HG03460 (cell line): ENCODE results near the gene KLK10.
"Not testable (repeated sequence)": the region's sequence is repeated elsewhere in the genome, so short reads cannot be mapped to it uniquely, and the experiment has no call there.

ENCODE experiments used
- ATAC-seq: cut with Tn5 transposase; IDR thresholded peaks from one replicate; pipeline ENCODE4 v1.9.1; 2021; ENCODE audit not compliant: unreplicated experiment

Gene KLK10

DNA sequence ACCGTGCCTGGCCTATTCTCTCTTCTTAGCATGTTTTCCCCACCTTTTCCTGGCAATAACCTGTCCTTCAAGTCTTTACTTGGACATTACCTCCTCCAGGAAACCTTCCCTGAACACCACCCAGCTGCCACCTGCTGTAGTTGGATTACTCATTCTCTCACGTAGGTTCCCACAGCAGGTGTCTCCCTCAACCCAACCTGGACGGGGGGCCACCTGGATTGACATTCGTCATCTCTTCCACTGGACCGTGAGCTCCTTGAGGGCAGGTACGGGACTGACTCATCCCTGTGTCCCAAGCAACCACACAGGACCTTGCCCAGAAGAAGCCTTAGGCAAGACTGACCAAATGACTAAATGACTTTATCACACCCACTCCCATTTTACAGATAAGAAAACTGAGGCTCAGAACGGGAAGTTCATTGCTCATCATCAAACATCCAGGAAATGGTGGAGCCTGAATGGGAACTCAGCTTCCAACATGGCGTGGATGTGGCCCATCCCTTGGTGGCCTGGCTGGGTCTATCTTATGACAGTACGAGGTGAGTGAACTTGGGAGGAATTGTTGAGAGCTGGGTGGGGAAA is 46.6 kb downstream of the KLK10 start:
- no peak for ATAC-seq

DNA sequence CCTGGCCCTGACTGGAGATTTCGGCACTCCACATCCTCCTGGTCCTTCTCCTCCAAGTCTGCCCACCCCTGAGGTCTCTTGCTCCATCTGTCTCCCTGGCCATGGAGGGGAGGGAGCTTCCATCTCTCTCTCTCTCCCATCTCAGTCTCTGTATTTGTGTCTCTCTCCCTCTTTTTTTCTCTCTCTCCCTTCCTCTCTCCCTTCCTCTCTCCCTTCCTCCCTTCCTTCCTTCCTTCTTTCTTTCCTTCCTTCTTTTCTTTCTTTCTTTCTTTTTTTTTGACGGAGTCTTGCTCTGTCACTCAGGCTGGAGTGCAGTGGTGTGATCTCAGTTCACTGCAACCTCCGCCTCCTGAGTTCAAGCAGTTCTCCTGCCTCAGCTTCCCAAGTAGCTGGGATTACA is 49.7 kb downstream of the KLK10 start:
- not testable (repeated sequence) for ATAC-seq

DNA sequence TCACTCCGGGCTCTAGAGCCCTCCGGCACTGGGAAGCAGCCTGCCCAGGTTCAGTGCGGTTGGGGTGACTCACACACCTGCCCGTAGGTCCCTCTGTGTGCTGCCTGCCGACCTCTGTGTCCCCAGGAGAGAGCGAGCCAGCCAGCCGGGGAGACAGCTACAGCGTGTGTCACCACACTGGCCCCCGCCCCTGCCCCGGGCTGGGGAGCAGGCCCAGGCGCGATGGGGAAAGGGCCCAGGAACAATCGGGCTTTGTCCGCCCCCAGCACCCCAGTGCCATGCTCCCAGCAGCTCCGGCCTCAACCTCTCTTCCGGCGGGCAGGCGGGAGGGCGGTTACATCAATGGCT is 50.1 kb downstream of the KLK10 start, which contains the start of gene KLK6:
Gene KLK6, minus strand, starts transcription at position 179 of the 348 bp plus-strand sequence. CDS start 1,487 bp downstream, outside the sequence.
- no peak for ATAC-seq

DNA sequence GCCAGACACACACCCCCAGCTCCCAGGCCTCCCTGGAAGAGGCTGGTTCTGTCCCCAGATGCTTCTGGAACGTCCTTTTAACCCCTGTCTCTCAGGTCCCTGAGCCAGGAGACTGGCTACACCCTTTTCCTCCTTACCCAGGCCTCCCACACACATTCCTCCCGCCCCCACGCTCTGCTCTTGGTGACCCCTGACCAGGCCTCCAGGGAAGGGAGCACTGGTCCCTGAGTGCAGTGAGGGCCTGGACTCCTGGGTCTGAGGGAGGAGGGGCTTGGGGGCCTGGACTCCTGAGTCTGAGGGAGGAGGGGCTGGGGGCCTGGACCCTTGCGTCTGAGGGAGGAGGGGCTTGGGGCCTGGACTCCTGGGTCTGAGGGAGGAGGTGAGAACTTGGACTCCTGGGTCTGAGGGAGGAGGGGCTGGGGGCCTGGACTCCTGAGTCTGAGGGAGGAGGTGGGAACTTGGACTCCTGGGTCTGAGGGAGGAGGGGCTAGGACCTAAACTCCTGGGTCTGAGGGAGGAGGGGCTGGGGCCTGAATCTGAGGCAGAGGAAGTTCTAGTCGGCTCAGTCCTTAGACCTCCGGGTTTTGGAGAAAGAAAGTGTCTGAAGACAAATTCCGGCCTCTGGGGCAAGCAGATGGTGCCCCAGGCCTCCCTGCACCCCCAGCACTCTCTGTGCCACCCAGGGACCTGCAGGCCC is 50.6 kb downstream of the KLK10 start:
- no peak for ATAC-seq

DNA sequence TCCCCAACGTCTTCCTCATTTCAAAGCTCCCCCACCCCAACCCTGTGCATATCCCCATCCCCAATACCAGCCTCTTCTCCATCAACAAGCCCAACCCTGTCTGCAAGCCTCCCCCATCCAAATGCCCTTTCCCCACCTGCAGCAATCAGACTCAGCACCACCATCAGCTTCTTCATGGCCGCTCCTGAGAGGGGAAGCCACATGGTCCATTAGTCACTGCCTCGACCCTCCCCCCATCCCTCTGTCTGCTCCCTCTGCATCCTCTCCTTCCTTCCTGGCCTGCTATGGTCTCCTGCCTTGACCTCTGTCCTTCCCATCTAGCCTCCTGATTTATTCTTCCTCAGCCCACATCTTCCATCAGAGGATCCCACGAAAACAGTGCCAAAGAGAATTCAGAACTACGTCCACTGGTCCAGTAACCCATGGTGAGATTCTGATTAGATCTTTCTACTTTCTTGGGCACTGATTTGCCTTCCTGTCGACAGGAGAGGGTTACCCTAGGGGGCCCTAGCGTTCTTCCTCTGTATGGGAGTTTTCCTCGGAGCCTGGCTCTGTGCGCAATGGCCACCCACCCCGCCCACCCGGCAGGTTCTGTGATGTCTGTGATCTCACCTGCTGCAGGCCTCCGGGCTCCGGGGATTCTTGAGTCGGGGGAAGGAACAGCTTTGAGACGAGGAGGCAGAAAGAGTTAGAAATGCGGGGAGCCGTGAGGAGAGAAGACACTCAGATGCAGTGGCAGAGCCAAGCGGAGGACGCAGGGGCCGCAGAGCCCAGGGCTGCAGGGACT is 51.4 kb downstream of the KLK10 start:
- ATAC-seq, result no peak

DNA sequence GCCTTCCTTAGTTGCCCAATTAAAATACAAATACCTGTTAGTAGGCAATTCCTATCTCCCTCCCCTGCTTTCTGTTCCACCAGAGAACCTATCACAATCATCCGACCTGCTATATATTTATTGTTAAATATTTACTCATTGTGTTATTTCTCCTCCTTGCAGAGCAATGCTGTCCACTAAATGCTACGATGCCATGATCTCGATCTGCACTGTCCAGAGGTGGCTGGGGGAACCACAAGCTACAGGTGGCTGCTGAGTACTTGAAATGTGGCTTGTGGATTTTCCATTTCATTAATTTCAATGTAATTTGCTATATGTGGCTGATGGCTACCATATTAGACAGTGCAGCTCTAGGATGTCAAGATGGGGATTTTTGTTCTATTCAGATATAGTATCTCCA is 55.2 kb downstream of the KLK10 start:
- ATAC-seq, result no peak

DNA sequence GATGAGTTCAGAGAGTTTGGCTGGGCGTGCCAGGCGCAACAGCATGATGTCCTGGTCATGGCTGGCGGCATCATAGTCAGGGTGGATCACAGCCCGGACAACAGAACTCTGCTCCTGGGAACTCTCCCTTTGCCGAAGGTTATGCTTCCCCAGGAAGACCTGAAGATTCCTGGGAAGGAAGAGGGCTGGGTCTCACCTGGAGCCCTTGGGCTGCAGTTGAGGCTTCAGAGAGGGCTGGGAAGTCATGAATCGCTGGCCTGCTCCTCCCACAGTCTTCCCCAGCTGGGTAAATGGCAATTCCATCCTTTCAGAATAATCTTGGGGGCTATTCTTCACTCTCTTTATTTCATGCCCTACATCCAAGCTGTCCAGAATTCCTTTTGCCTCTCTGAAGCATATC is 56.1 kb downstream of the KLK10 start:
- ATAC-seq, result no peak
